ENCODE data around the gene EPHA6.

EPHA6 gene

DNA sequence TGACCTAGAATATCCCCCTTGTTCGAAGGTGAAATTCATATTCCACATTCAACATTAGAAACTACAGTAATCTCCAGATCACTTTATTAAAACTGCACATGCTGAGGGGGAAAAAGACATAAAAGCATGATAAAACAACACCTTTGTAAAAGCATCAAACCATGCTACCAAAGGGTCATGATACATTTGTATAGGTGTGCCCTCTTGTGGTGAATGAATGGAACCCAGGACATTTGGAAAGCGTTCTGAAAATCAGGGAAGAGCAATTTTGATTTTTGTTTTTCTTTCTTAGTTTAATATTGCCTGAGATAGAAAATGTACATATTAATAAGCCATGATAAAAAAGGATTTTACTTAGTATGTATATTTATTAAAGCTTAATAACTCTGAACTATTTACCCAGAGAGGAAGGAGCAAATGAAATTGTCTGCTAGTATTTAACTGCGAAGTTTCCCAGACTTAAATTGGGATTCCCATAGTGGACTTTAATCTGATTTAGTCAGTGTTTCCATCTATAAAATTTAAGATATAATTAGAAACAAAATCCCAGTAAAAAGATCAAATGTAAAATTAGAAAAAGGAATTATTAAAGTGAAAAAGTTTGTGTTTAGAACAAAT lies 844.4 kb downstream of the EPHA6 start:
- no peak overlapping the region for H3K4me3 ChIP-seq (ENCODE audit: low read length)
- TF ChIP-seq, protein P1, sequence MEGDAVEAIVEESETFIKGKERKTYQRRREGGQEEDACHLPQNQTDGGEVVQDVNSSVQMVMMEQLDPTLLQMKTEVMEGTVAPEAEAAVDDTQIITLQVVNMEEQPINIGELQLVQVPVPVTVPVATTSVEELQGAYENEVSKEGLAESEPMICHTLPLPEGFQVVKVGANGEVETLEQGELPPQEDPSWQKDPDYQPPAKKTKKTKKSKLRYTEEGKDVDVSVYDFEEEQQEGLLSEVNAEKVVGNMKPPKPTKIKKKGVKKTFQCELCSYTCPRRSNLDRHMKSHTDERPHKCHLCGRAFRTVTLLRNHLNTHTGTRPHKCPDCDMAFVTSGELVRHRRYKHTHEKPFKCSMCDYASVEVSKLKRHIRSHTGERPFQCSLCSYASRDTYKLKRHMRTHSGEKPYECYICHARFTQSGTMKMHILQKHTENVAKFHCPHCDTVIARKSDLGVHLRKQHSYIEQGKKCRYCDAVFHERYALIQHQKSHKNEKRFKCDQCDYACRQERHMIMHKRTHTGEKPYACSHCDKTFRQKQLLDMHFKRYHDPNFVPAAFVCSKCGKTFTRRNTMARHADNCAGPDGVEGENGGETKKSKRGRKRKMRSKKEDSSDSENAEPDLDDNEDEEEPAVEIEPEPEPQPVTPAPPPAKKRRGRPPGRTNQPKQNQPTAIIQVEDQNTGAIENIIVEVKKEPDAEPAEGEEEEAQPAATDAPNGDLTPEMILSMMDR (conservative IDR thresholded peaks at IDR 0.05; ENCODE audit: low read depth, low read length) = peak; percentile 79
- DNase-seq (ENCODE audit: low read depth) = no peak

- DNase-seq (ENCODE audit: low read depth) = no peak
- no peak overlapping the region for H3K4me3 ChIP-seq (ENCODE audit: low read length)
- TF ChIP-seq, protein P1 (conservative IDR thresholded peaks at IDR 0.05; ENCODE audit: low read depth, low read length) = no peak
Observed at GRCh38 chr3:97662264-97662663, 847.9 kb downstream of the EPHA6 start.

- no peak overlapping the region for H3K4me3 ChIP-seq (ENCODE audit: low read length)
- no peak for DNase-seq (ENCODE audit: low read depth)
- TF ChIP-seq, protein P1 (conservative IDR thresholded peaks at IDR 0.05; ENCODE audit: low read depth, low read length) = no peak
Observed at GRCh38 chr3:97662762-97663161, 848.4 kb downstream of the EPHA6 start.

GRCh38 chr3:97665896-97666295 lies 851.5 kb downstream of the EPHA6 start:
- H3K4me3 ChIP-seq (ENCODE audit: low read length) = no peak overlapping the region
- TF ChIP-seq, protein P1 (conservative IDR thresholded peaks at IDR 0.05; ENCODE audit: low read depth, low read length) = no peak
- no peak for DNase-seq (ENCODE audit: low read depth)

GRCh38 chr3:97670952-97671351 lies 856.6 kb downstream of the EPHA6 start:
- H3K4me3 ChIP-seq (ENCODE audit: low read length) = no peak overlapping the region
- no peak for DNase-seq (ENCODE audit: low read depth)
- TF ChIP-seq, protein P1 (conservative IDR thresholded peaks at IDR 0.05; ENCODE audit: low read depth, low read length) = no peak

GRCh38 chr3:97673357-97673997 lies 859.1 kb downstream of the EPHA6 start:
- TF ChIP-seq, protein P1 (conservative IDR thresholded peaks at IDR 0.05; ENCODE audit: low read depth, low read length) = no peak
- no peak overlapping the region for H3K4me3 ChIP-seq (ENCODE audit: low read length)
- DNase-seq (ENCODE audit: low read depth) = no peak

DNA sequence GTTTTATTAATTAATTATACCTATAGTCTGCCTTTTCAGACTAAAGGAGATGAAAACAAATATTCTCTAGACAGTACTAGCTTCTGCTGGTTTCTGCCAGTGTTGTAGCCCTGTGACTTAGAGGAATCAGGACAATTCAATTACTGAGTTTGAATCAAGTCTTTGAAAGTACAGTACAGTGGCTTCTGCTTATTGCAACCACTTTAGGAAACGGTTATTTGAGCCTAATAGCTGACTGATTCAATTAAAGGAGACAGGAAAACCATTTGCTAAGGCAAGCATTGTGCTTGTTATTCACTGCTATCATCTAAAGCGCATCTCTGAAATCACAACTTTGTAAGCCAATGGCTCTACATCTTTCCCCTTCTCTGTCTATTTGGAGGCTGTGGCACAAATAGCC lies 860.1 kb downstream of the EPHA6 start:
- no peak overlapping the region for H3K4me3 ChIP-seq (ENCODE audit: low read length)
- TF ChIP-seq, protein P1 (conservative IDR thresholded peaks at IDR 0.05; ENCODE audit: low read depth, low read length) = no peak
- DNase-seq (ENCODE audit: low read depth) = no peak

Measured in retinal pigment epithelial cell (primary cell).